Measurements from ENCODE around the gene ZFR2. TPM values are rescaled to one million over a fixed set of nuclear protein-coding genes. Genes with fewer than 3 reads are reported as not detected.

ZFR2 gene
- total RNA-seq, 1 experiment from 2014 or later: not detected

GRCh38 chr19:3893509-3894179 is 24.8 kb upstream of the ZFR2 start:
- Histone ChIP-seq H3K27me3 (ENCODE audit: low read length) (no peaks in the 10 kb centered on the region), H3K36me3 (ENCODE audit: low read depth, low read length) (no peaks in the 10 kb centered on the region), H2AFZ (ENCODE audit: low read length) (no peak overlapping the region), H3K9me2 (replicated peaks; ENCODE audit: low read length) (no peaks in the 10 kb centered on the region), H3K4me3 (ENCODE audit: low read length) (no peak overlapping the region), H3K27ac (ENCODE audit: low read length) (no peak overlapping the region), H3K4me1 (ENCODE audit: insufficient read depth, low read length) (no peaks in the 10 kb centered on the region), H3K9me3 (ENCODE audit: low read length) (no peaks in the 10 kb centered on the region), H3F3A (ENCODE audit: low read length, unreplicated experiment) (no peaks in the 10 kb centered on the region), H3K79me2 (ENCODE audit: low read length) (no peaks in the 10 kb centered on the region), H4K20me1 (ENCODE audit: low read length) (no peaks in the 10 kb centered on the region), H3K4me2 (ENCODE audit: low read length) (no peak overlapping the region), H3K9ac (ENCODE audit: low read length) (no peak overlapping the region)
- ATAC-seq (no peak), DNase-seq (no peak)
- no peak for TF ChIP-seq EZH2 (IDR thresholded peaks at IDR 0.05; ENCODE audit: low read length, unreplicated experiment)
- TF ChIP-seq EZH2phosphoT487 (IDR thresholded peaks at IDR 0.05; ENCODE audit: borderline replicate concordance, low read length): no peak
- TF ChIP-seq CTCF (conservative IDR thresholded peaks at IDR 0.05; ENCODE audit: low read depth, low read length): no peak
- intact Hi-C loops (cut with micrococcal nuclease): no loop called here
- CTCF ChIA-PET: interaction anchor here (0.7 kb wide), 1 partner anchor 13 kb away, joined by 7 read pairs; no protein-coding TSS in a partner anchor
- no TSS peak for BruUV-seq (replicated peaks)
- POLR2A ChIA-PET (ENCODE audit: unreplicated experiment): no interaction called here

DNA sequence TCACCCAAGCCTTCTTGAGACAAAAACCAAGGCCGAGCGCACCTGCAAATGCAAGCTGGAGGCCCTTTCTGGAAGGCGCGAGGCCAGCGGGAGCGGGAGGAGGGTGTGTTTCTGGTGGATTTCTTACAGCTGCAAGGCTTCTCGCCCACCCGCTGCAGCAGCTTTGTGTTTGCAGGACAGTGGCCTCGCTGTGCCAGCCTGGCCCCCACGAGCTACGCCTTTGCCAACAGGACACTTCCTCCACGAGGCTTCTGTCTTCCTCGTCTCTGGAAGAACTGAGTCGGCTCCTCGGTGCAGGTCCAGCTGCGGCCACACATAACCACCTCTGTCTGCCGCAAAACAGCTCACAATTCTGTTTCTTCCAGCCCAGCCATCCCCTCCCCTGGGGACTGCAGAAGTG is 21.8 kb upstream of the ZFR2 start:
- Histone ChIP-seq H3K4me3 (ENCODE audit: low read length) (no peak overlapping the region), H3F3A (ENCODE audit: low read length, unreplicated experiment) (no peaks in the 10 kb centered on the region), H3K9me3 (ENCODE audit: low read length) (no peaks in the 10 kb centered on the region), H3K4me1 (ENCODE audit: insufficient read depth, low read length) (no peaks in the 10 kb centered on the region), H3K36me3 (ENCODE audit: low read depth, low read length) (no peaks in the 10 kb centered on the region), H3K9me2 (replicated peaks; ENCODE audit: low read length) (no peaks in the 10 kb centered on the region), H3K27ac (ENCODE audit: low read length) (no peak overlapping the region), H3K27me3 (ENCODE audit: low read length) (no peaks in the 10 kb centered on the region), H2AFZ (ENCODE audit: low read length) (no peak overlapping the region), H4K20me1 (ENCODE audit: low read length) (no peaks in the 10 kb centered on the region), H3K4me2 (ENCODE audit: low read length) (no peak overlapping the region), H3K79me2 (ENCODE audit: low read length) (no peaks in the 10 kb centered on the region), H3K9ac (ENCODE audit: low read length) (no peak overlapping the region)
- TF ChIP-seq CTCF (conservative IDR thresholded peaks at IDR 0.05; ENCODE audit: low read depth, low read length): no peak
- no peak for TF ChIP-seq EZH2 (IDR thresholded peaks at IDR 0.05; ENCODE audit: low read length, unreplicated experiment)
- no peak for TF ChIP-seq EZH2phosphoT487 (IDR thresholded peaks at IDR 0.05; ENCODE audit: borderline replicate concordance, low read length)
- BruUV-seq (replicated peaks): no TSS peak
- intact Hi-C loops (cut with micrococcal nuclease): no loop called here
- ChIA-PET CTCF (no interaction called here), POLR2A (ENCODE audit: unreplicated experiment) (no interaction called here)
- ATAC-seq: no peak
- no peak for DNase-seq

GRCh38 chr19:3882041-3882384 is 13.2 kb upstream of the ZFR2 start:
- Histone ChIP-seq H3F3A (ENCODE audit: low read length, unreplicated experiment) (no peaks in the 10 kb centered on the region), H3K4me3 (ENCODE audit: low read length) (no peak overlapping the region), H2AFZ (ENCODE audit: low read length) (no peak overlapping the region), H3K9me2 (replicated peaks; ENCODE audit: low read length) (no peaks in the 10 kb centered on the region), H3K27me3 (ENCODE audit: low read length) (peaks cover 13% of the 10 kb centered on the region), H3K36me3 (ENCODE audit: low read depth, low read length) (no peaks in the 10 kb centered on the region), H3K79me2 (ENCODE audit: low read length) (no peaks in the 10 kb centered on the region), H3K9me3 (ENCODE audit: low read length) (no peaks in the 10 kb centered on the region), H3K4me2 (ENCODE audit: low read length) (no peak overlapping the region), H3K27ac (ENCODE audit: low read length) (no peak overlapping the region), H4K20me1 (ENCODE audit: low read length) (no peaks in the 10 kb centered on the region), H3K9ac (ENCODE audit: low read length) (no peak overlapping the region), H3K4me1 (ENCODE audit: insufficient read depth, low read length) (no peaks in the 10 kb centered on the region)
- intact Hi-C loops (cut with micrococcal nuclease): no loop called here
- CTCF ChIA-PET: no interaction called here
- DNase-seq: no peak
- TF ChIP-seq CTCF (conservative IDR thresholded peaks at IDR 0.05; ENCODE audit: low read depth, low read length) (no peak), EZH2 (IDR thresholded peaks at IDR 0.05; ENCODE audit: low read length, unreplicated experiment) (no peak), EZH2phosphoT487 (IDR thresholded peaks at IDR 0.05; ENCODE audit: borderline replicate concordance, low read length) (no peak)
- ATAC-seq: no peak
- no TSS peak for BruUV-seq (replicated peaks)
- POLR2A ChIA-PET (ENCODE audit: unreplicated experiment): no interaction called here
